GM23248 (cell line): ENCODE data around the gene TMEM80.

Experiments used
- EZH2 ChIP-seq: fragments of 200-600 bp; sonication (generic); IDR thresholded peaks from 2 replicates; pipeline ENCODE4 v1.6.1; 2018; ENCODE audit warnings: antibody characterized with exemption, mild to moderate bottlenecking; ENCODE audit not compliant: insufficient read depth, poor library complexity, severe bottlenecking
- EZH2phosphoT487 ChIP-seq: fragments of 200-600 bp; sonication (generic); IDR thresholded peaks from 2 replicates; pipeline ENCODE4 v1.6.1; 2018; ENCODE audit warnings: antibody characterized with exemption, moderate library complexity, mild to moderate bottlenecking, low read depth; ENCODE audit not compliant: insufficient read depth

GRCh38 chr11:680476-680875, 15.1 kb upstream of the TMEM80 start:
- no peak for TF ChIP-seq EZH2phosphoT487
- TF ChIP-seq EZH2, result no peak
